SK-MEL-5 (cell line): ENCODE results near the gene CLEC1A. TPM values are rescaled to one million over a fixed set of nuclear protein-coding genes. Genes with fewer than 3 reads are reported as not detected.
A peak's percentile ranks its signal among the peaks of the same experiment; 100 is the strongest.

Experiments
- DNase-seq: peaks from one replicate; pipeline ENCODE4 v3.0.0-alpha.2; 2016; ENCODE audit warnings: low read depth, low spot score
- in situ Hi-C: cut with HindIII; loops from 2 replicates; pipeline ENCODE4 v1.10.0; 2016; ENCODE audit warnings: low sequenced_read_pairs, high pct_unique_total_duplicates, low pct_unique_long_range_greater_than_20kb
- polyA plus RNA-seq, 2 experiments: library from polyadenylated mRNA; depleted of rRNA; stranded (reverse); fragments of >200 nt; gene quantifications; 2 replicates each; pipeline ENCODE4 v1.2.3, GENCODE V29; 2015
- total RNA-seq: library from RNA; depleted of rRNA; stranded (reverse); fragments of >200 nt; shearing (Covaris generic); gene quantifications from 2 replicates; pipeline ENCODE4 v1.2.3, GENCODE V29; 2014; rRNA removed

CLEC1A gene, protein sequence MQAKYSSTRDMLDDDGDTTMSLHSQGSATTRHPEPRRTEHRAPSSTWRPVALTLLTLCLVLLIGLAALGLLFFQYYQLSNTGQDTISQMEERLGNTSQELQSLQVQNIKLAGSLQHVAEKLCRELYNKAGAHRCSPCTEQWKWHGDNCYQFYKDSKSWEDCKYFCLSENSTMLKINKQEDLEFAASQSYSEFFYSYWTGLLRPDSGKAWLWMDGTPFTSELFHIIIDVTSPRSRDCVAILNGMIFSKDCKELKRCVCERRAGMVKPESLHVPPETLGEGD
- not detected in 2 replicates for total RNA-seq
- not detected in 2 replicates for polyA plus RNA-seq (2015; cell fraction: cytosol; rRNA removed)
- polyA plus RNA-seq (2015; cell fraction: nucleus; rRNA removed), result not detected in 2 replicates

DNA sequence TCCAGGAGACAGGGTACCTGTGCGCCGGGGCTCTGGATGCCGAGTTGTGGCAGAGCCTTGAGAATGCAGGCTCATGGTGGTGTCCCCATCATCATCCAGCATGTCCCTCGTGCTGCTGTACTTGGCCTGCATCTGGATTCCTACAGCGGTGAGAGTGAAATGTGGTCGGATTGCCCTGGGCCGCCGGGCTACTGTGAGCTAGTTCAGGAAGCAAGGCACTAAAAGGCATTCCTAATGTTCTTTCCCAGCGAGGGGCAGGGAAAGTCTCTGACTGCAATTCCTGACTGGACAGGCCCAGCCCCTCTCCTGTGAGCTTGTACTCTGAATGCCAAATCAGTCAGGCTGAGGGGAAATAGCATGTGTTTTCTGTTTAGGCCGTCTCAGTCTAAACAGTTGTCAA lies at the start of gene CLEC1A:
Gene CLEC1A, minus strand, starts transcription at position 195 of the 400 bp plus-strand sequence. Its CDS starts 63 bp downstream, at position 132.
- in situ Hi-C loops, result no loop called here
- DNase-seq, result no peak

DNA sequence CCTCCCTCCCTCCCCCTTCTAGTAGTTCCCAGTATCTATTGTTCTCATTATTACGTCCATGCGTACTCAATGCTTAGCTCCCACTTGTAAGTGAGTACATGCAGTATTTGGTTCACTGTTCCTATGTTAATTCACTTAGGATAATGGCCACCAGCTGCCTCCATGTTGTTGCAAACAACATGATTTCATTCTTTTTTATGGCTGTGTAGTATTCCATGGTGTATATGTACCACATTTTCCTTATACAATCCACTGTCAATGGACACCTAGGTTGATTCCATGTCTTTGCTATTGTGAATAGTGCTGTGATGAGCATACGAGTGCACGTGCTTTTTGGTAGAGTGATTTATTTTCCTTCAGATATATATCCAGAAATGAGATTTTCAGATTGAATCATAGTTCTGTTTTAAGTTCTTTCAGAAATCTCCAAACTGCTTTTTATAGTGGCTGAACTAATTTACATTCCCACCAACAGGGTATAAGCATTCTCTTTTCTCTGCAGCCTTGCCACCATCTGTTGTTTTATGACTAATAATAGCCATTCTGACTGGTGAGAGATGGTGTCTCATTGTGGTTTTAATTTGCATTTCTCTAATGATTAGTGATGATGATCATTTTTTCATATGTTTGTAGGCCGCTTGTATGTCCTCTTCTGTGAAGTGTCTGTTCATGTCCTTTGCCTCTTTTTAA lies 49.1 kb upstream of the CLEC1A start:
- in situ Hi-C loops, result loop anchor here (25.0 kb wide), 1 partner anchor 136 kb away; the partner anchor contains the start of gene CLEC12B
- no peak for DNase-seq

DNA sequence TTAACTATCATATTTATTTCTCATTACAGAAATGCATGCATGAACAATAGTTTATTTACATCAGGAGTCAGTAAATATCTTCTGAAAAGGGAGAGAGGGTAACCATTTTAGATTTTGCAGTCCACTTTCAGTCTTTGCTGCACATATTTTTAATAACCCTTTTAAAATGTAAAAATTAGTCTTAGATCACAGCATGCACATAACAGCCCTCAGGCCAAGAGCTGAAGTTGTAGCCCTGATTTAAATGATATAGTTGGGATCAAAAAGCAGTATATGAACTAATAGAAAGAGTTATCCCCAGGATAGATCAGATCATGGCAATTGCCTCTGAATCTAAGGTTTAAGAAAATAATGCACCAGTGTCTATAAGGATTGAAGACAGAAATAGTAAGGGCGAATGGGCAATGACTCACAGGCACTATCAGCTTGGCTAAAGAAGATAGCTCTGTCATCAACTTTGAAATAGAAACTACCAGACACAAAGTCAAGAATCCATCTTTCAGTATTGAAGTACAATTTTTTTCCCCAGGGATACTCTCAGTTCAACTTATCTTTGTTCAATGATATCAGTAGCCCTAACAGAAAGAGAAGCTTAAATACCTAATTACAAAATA lies 44.3 kb upstream of the CLEC1A start:
- peak; percentile 78 for DNase-seq
- in situ Hi-C loops, result loop anchor here (25.0 kb wide), 1 partner anchor 131 kb away; the partner anchor contains the start of gene CLEC12B

DNA sequence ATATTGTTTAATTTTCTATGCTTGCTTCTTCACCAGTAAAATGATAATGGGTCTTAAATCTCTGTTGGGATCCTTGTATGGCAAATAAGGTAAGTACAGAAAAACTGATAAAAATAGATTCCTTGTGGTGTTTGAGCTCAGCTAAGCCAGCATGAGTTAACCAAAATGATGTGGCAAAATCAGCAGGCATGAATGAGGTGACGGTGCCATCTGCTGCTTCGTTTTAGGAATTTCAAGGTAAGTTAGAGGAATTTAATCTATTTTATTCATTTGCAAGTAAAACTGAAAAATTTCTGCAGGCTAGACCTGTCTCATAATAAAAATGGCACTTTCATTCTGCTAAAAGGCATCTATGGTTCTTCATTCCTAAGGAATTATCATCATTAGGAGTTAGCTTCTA lies 41.2 kb upstream of the CLEC1A start:
- peak; percentile 78 for DNase-seq
- in situ Hi-C loops, result loop anchor here (25.0 kb wide), 1 partner anchor 128 kb away; the partner anchor contains the start of gene CLEC12B

DNA sequence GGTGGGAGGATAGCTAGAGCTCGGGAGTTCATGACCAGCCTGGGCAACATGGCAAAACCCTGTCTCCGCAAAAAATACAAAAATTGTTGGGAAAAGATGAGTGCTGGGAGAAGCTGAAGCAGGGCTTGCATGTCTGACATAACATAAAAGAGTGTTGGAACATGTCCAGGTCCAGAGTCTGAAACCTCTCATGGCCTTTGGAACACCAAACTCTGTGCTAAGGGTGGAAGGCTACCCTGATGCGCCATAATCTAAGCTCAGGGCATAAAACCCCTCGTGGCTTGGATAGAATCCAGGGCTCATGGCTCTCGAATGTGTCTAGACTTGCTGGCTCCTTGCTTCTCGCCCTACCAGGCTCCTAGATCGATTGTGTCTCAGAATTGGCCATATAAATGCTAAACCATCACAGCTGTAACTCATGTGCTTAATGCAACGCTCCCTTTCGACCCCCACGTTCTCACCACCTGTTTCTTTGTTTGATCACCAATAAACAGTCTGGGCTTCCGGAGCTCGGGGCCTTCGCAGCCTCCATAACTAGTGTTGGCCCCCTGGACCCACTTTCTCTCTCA lies 37.9 kb upstream of the CLEC1A start:
- DNase-seq, result no peak
- in situ Hi-C loops, result loop anchor here (25.0 kb wide), 1 partner anchor 124 kb away; the partner anchor contains the start of gene CLEC12B

DNA sequence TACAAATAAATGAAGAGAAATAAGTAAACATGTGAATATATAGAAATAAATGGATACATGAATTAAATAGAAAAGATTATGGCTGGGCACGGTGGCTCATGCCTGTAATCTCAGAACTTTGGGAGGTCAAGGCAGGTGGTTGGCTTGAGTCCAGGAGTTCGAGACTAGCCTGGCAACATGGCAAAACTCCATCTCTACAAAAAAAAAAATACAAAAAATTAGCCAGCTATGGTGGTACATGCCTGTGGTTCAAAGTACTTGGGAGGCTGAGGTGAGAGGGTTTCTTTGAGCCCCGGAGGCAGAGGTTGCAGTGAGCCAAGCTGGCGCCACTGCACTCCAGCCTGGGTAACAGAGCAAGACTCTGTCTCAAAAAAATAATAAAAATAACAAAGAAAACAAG lies 36.3 kb upstream of the CLEC1A start:
- in situ Hi-C loops, result loop anchor here (25.0 kb wide), 1 partner anchor 123 kb away; the partner anchor contains the start of gene CLEC12B
- DNase-seq, result no peak

DNA sequence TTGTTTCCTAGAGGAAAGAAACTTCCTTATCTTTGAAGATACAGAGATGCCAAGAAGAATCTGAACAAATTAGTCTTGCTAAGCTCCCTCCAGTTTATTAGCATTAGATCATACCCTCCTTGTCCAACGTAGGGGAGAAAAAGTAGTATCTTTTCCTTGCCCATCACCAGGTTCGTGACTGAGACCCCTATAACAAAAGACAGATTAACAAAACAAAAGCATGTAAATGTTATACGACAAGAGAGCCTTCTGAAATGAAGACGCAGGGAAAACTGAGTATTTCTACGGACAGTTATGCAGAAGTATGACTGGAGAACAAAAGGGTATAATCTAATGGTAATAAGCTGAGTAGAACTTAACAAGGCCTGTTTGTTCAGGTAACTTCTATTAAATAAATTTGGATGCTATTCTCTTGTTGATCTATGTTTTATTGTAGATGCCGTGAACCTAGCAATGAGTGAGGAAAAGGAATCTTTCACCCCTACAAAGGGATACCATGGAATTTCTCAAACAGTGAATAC lies 34.1 kb upstream of the CLEC1A start:
- in situ Hi-C loops, result loop anchor here (25.0 kb wide), 1 partner anchor 121 kb away; the partner anchor contains the start of gene CLEC12B
- DNase-seq, result no peak

DNA sequence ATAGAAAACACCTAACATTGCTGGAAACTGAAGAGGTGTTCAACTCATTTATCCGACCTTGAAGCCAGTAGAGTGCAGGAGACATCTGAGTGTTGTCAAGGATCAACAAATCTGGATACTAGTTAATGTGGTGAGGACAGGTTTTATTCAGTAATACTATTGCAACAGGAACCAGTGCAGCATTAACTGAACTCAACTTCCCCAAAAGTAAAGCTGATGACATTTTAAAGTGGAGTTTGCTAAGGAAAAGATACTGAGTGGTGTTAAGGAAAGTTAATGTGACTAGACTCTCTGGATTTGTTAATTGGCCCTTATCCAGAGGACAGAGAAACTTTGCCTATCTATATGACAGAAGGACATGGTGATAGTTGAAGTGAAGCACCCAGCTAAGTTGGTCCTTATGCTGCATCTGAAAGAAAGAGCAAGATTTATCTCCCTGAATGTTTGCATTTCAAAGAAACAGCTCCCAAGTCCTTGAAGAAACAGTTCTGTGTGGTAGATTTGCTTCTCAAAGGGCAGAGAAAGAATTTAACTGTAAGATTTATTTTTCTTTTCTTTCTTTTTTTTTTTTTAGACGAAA lies 32.4 kb upstream of the CLEC1A start:
- in situ Hi-C loops, result loop anchor here (25.0 kb wide), 1 partner anchor 119 kb away; the partner anchor contains the start of gene CLEC12B
- DNase-seq, result no peak

DNA sequence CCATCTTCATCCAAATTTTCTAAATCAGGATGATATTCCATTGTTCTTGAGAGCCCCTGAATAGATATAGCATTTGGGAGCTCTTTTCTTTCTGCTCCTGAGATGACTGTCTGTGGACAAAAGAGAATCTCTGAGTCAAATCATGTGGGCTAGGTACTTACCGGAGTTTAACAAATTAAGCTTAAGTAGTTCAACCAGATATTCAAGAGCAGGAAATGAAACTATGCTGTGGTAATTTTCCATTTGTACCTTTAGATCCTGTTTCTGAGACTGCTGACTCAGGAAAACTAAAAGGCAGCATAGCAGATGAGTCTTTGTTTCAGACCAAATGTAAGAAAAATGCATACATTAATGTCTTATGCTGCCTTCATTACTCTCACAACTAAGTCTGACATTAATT lies 31.3 kb upstream of the CLEC1A start, which contains the start of gene CLEC7A:
Gene CLEC7A, minus strand, starts transcription at position 158 of the 400 bp plus-strand sequence. Its CDS starts 117 bp downstream, at position 41.
- in situ Hi-C loops, result loop anchor here (25.0 kb wide), 1 partner anchor 118 kb away; the partner anchor contains the start of gene CLEC12B
- DNase-seq, result no peak

DNA sequence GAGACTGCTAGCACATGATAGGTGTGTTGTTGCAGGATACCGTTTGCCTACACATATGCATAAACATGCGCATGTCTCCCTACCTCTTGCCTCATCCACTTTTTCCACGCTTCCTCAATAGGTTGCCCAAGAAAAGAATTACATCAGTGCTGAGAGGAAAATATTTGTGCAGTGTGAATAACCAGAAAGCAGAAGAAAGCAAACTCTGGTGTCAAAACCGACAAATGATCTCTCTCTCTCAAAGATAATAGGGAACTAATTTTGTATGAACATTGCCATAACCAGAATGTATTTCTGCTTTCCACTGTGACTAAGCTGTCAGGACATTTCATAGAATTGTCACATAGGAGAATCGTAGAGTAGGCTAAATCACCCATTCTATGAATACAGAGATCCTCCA lies 29.9 kb upstream of the CLEC1A start:
- in situ Hi-C loops, result loop anchor here (25.0 kb wide), 1 partner anchor 116 kb away; the partner anchor contains the start of gene CLEC12B

DNA sequence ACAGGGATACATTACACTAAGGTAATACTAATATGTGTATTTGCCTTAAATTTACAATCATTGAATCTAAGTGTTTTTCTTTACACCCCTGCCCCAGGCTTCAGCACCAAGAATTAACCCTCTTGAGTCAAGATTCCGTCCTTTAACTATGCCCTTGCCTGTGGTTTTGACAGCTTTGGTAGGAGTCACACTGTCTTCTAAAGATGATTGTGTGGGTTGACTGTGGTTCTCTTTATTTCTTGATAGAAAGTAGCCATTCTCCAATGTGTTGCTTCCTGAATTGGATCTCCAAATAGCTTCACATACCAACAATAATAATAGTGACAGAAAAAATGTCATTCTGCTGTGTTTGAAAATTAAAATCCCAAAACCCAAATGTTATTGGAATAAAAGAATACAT lies 27.6 kb upstream of the CLEC1A start:
- in situ Hi-C loops, result loop anchor here (25.0 kb wide), 1 partner anchor 114 kb away; the partner anchor contains the start of gene CLEC12B
- no peak for DNase-seq

More for the DNA sequence above, 29.9 kb upstream of the CLEC1A start:
- DNase-seq, result no peak

DNA sequence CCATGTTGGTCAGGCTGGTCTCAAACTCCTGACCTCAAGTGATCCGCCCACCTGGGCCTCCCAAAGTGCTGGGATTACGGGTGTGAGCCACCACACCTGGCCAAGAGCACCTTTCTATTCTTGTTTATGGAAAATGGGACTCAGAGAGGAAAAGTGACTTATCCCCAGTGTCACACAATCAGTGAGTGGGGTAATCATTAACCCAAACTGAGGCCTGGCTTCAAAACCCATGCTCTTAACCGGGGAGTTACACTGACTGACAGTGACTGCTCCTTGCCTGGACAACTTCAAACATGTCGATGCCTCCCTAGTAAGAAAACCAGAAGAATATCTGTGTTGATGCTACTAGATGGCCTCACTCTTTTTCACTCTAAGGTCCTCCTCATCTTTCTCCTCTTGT lies 23.9 kb upstream of the CLEC1A start:
- in situ Hi-C loops, result no loop called here
- no peak for DNase-seq

DNA sequence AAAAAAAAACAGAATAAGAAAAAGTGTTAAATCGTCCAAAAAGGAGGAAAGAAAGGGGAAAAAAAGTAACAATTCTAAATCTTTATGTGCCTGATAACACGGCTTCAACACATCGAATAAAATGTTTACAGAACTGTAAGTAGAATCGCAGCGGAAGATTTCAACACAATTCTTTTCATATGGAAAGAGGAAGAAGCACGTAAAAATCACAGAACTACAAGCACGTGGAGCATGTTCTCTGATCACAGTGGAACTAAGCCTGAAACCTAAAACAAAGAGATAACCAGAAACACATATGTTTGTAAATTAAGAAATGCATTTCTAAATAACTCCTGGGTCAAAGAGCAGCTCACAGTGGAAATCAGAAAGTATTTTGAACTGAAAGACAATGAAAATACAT lies 22.5 kb upstream of the CLEC1A start:
- in situ Hi-C loops, result no loop called here
- no peak for DNase-seq

DNA sequence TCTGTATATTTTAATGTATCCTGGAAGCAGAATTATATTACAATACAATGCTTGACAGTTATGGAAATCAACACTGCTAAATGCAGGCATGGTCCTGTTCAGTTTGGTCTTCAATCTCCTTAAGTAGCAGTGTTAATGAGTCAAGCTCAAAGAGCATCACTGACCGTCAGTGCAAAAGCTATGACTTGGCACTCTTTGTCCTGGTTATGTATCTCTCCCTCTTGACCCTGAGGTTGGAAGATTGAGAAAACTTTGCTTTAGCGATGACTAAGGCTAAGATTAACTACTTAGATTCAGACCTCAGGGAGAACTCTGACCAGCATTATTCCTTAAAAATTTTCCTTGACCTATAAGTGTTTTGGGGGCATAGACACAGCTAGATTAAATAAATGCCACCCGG lies 20.3 kb upstream of the CLEC1A start:
- DNase-seq, result no peak
- in situ Hi-C loops, result no loop called here

DNA sequence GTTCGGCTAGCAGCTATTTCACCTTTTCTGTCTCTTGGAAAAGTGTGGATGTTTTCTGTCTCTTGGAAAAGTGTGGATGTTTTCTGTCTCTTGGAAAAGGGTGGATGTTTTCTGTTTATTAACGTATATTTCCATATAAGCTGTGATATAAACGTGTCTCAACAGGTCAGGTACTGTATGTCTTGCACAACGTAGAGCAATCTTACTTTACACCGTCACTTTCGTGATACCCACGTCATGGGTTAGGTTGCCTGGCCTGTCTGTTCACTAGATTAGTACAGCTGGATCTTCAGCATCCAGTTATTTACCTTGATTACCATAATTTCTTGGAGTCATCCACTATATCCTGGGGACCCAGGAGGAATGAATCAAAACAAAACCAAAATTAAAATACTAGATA lies 17.1 kb upstream of the CLEC1A start:
- no peak for DNase-seq
- in situ Hi-C loops, result no loop called here

DNA sequence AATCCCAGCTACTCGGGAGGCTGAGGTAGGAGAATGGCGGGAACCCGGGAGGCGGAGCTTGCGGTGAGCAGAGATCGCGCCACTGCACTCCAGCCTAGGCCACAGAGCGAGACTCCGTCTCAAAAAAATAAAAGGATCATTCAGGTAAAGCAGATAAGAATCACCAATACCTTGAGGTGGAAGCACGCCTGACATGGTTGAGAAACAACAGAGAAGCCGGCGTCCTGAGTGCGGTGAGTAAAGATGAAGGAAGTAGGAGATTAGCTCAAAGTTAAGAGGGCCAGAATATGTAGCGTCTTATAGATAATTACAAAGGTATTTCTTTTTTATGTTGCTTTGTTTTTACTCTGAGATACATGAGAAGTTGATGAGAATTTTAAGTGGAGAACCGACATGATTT lies 16.5 kb upstream of the CLEC1A start:
- in situ Hi-C loops, result no loop called here

DNA sequence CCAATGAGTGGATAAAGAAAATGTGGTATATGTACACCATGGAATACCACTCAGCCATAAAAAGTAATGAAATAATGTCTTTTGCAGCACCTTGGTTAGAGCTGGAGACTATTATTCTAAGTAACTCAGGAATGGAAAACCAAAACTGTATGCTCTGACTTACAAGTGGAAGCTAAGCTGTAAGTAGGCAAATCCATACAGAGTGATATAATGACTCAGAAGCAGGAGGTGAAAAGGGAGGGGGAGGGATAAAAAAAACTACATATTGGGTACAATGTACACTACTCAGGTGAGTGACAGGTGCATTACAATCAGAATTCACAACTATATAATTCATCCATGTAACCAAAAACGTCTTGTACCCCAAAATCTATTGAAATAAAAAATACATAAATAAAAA lies 15.1 kb upstream of the CLEC1A start:
- in situ Hi-C loops, result no loop called here
- no peak for DNase-seq

More for the DNA sequence above, 16.5 kb upstream of the CLEC1A start:
- no peak for DNase-seq
